ENCODE data around the gene PLA2G4D. TPM values are rescaled to one million over a fixed set of nuclear protein-coding genes. Genes with fewer than 3 reads are reported as not detected.
A peak's percentile ranks its signal among the peaks of the same experiment; 100 is the strongest.

PLA2G4D gene
- total and polyA plus RNA-seq, 7 donors = not detected

DNA sequence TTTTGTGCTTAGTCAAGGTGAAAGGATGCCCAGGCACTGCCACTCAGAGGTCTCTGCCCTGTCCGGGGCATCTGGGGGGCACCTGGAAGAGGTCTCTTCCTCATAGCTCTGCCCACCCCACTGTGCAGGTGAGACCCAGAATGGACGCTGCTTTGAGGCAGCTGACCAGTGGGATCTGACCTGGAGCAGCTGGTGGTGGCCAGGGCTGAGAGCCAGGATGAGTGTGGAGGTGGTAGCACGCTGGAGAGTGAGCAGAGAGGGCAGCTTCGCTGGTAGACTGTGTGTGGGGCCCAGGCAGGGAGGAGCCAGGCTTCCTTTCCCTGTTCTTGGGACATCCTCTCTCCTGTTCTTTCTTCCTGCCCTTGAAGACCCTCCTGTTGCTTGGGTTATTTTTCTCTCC lies 41.4 kb downstream of the PLA2G4D start:
- DNase-seq = no peak
- 35 to 43% (median 43%) methylated on average over 4 of the region's 4 CpGs for WGBS, 3 donors
- H3K27me3 ChIP-seq (ENCODE audit: insufficient read depth in 3 of 3, low read length in 2 of 3) = no peaks in the 10 kb centered on the region
- H3K36me3 ChIP-seq (ENCODE audit: insufficient read depth in 1 of 2, low read depth in 1 of 2) = no peaks in the 10 kb centered on the region
- H3K4me3 ChIP-seq = no peak overlapping the region
- H3K27ac ChIP-seq = peak overlapping the region; percentile 51
- peak in 2 of 4 donors; percentile 38 to 50 for ATAC-seq
- no peak for TF ChIP-seq CTCF (IDR thresholded peaks at IDR 0.05)
- no peaks in the 10 kb centered on the region for H3K9me3 ChIP-seq
- intact Hi-C loops (cut with DNase I) = no loop called here
- peaks cover 47% of the 10 kb centered on the region for H3K4me1 ChIP-seq

DNA sequence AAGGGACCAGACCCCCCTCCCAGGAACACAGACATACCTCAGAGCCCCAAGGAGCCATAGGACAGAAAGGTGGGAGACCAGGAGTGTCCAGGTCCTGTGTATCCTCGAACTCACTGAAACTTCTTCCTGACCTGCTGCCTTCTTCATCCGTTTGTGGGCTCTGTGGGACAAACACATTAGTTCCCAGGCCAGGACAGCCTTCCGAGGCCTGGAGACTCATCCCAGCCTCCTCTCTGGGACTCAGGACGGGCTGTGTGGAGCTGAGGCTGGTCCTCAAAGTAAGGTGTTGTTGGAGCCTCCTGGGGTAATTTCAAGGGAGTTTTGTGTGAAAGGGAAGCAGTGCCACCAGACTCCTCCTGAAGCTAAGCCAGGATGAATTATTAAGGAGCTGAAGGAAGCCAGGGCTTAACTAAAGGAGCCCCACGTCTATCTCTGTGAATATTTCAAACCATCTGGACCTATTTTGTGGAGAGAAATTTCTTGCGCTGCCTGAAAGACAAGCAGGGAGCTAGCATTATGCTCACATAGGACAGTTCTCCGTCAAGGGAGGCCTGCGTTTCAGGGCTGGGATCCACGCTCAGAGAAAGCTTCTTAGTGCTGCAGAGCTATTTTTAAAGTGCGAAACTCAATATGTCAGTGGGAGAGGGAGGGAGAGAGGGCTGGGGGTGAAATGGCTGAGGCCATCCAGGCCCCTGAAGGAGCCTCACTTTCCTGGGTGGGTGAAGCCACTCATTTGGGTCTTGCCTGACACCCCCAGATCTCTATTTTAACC lies 43.7 kb downstream of the PLA2G4D start:
- Histone ChIP-seq H3K9me3 (no peaks in the 10 kb centered on the region), H3K4me3 (no peak overlapping the region), H3K27ac (peak overlapping the region; percentile 83), H3K27me3 (ENCODE audit: insufficient read depth in 3 of 3, low read length in 2 of 3) (no peaks in the 10 kb centered on the region), H3K4me1 (peaks cover 47% of the 10 kb centered on the region), H3K36me3 (ENCODE audit: insufficient read depth in 1 of 2, low read depth in 1 of 2) (no peaks in the 10 kb centered on the region)
- DNase-seq = no peak
- TF ChIP-seq CTCF (IDR thresholded peaks at IDR 0.05) = no peak
- intact Hi-C loops (cut with DNase I) = no loop called here
- WGBS, 3 donors = 36 to 54% (median 37%) methylated on average over 10 of the region's 10 CpGs
- ATAC-seq = peak; percentile 77 to 92 (median 82)

GRCh38 chr15:42048821-42049200 lies 45.6 kb downstream of the PLA2G4D start:
- Histone ChIP-seq H3K27me3 (ENCODE audit: insufficient read depth in 3 of 3, low read length in 2 of 3) (no peaks in the 10 kb centered on the region), H3K4me1 (peaks cover 41% of the 10 kb centered on the region), H3K36me3 (ENCODE audit: insufficient read depth in 1 of 2, low read depth in 1 of 2) (no peaks in the 10 kb centered on the region), H3K9me3 (no peaks in the 10 kb centered on the region), H3K4me3 (no peak overlapping the region), H3K27ac (no peak overlapping the region)
- TF ChIP-seq CTCF (IDR thresholded peaks at IDR 0.05) = no peak
- WGBS, 3 donors = 67 to 72% (median 70%) methylated on average over 8 of the region's 8 CpGs
- ATAC-seq = peak in 3 of 4 donors; percentile 23 to 43 (median 38)
- intact Hi-C loops (cut with DNase I) = no loop called here
- no peak for DNase-seq

- H3K27ac ChIP-seq = no peak overlapping the region
Measured at GRCh38 chr15:42048080-42048820, 46.1 kb downstream of the PLA2G4D start.

More at GRCh38 chr15:42048080-42048820, 46.1 kb downstream of the PLA2G4D start:
- Histone ChIP-seq H3K9me3 (no peaks in the 10 kb centered on the region), H3K4me1 (peaks cover 35% of the 10 kb centered on the region), H3K36me3 (ENCODE audit: insufficient read depth in 1 of 2, low read depth in 1 of 2) (no peaks in the 10 kb centered on the region), H3K27me3 (ENCODE audit: insufficient read depth in 3 of 3, low read length in 2 of 3) (no peaks in the 10 kb centered on the region), H3K4me3 (no peak overlapping the region)
- WGBS, 3 donors = 89 to 92% (median 91%) methylated on average over 9 of the region's 9 CpGs
- ATAC-seq (no peak), DNase-seq (no peak)
- intact Hi-C loops (cut with DNase I) = no loop called here
- no peak for TF ChIP-seq CTCF (IDR thresholded peaks at IDR 0.05)

Data from psoas muscle (tissue), 8 donors.